Epithelial cell of proximal tubule (primary cell): ENCODE measurements around the gene PGBD1. TPM values are rescaled to one million over a fixed set of nuclear protein-coding genes. Genes with fewer than 3 reads are reported as not detected.

ENCODE experiments used
- DNase-seq: peaks from one replicate; pipeline ENCODE4 v3.0.0-alpha.2; 2011; ENCODE audit warnings: low read depth
- H3K4me3 ChIP-seq: 2 replicates; pipeline ENCODE4 v1.5.1; 2011; ENCODE audit warnings: low read depth, mild to moderate bottlenecking, low read length
- CTCF ChIP-seq: conservative IDR thresholded peaks from 2 replicates; pipeline ENCODE4 v1.5.1; 2012; ENCODE audit warnings: low read depth, mild to moderate bottlenecking, low read length
- total RNA-seq: library from RNA; depleted of rRNA; stranded (reverse); fragments of >200 nt; gene quantifications from 2 replicates; pipeline ENCODE4 v1.2.3, GENCODE V29; 2015

The PGBD1 gene
- total RNA-seq, 1 donor from 2014 or later, result 5.2 TPM

- no peak for TF ChIP-seq CTCF
- H3K4me3 ChIP-seq, result no peak overlapping the region
- DNase-seq, result no peak
Measured at GRCh38 chr6:28343898-28344677, 62.7 kb downstream of the PGBD1 start.

- no peak for DNase-seq
- no peak overlapping the region for H3K4me3 ChIP-seq
- TF ChIP-seq CTCF, result no peak
Measured at GRCh38 chr6:28345201-28345600, 63.8 kb downstream of the PGBD1 start.

GRCh38 chr6:28347119-28347518 lies 65.7 kb downstream of the PGBD1 start:
- no peak for DNase-seq
- H3K4me3 ChIP-seq, result no peak overlapping the region
- TF ChIP-seq CTCF, result no peak

- DNase-seq, result no peak
- peak overlapping the region; percentile 84 for H3K4me3 ChIP-seq
- TF ChIP-seq CTCF, result no peak
Measured at GRCh38 chr6:28349344-28349891, 68.0 kb downstream of the PGBD1 start.

GRCh38 chr6:28349892-28350737 lies 68.7 kb downstream of the PGBD1 start, which contains the start of gene ZKSCAN3:
Gene ZKSCAN3, plus strand, starts transcription at chr6:28349947. Its CDS starts 9,640 bp downstream, at chr6:28359587.
- H3K4me3 ChIP-seq, result peak within 1 kb of the TSS; percentile 84
- no peak for DNase-seq
- no peak for TF ChIP-seq CTCF

- H3K4me3 ChIP-seq, result peak overlapping the region; percentile 84
- TF ChIP-seq CTCF, result no peak
- DNase-seq, result no peak
Measured at GRCh38 chr6:28351087-28351486, 69.7 kb downstream of the PGBD1 start.
